Cerebellar cortex (tissue), 1 donor: ENCODE measurements around the gene TCHH.
"Not testable (repeated sequence)": the region's sequence is repeated elsewhere in the genome, so short reads cannot be mapped to it uniquely, and the experiment has no call there.

Experiments
- DNase-seq: peaks from one replicate; pipeline ENCODE4 v3.0.0-alpha.2; 2015; ENCODE audit warnings: low spot score

TCHH gene

DNA sequence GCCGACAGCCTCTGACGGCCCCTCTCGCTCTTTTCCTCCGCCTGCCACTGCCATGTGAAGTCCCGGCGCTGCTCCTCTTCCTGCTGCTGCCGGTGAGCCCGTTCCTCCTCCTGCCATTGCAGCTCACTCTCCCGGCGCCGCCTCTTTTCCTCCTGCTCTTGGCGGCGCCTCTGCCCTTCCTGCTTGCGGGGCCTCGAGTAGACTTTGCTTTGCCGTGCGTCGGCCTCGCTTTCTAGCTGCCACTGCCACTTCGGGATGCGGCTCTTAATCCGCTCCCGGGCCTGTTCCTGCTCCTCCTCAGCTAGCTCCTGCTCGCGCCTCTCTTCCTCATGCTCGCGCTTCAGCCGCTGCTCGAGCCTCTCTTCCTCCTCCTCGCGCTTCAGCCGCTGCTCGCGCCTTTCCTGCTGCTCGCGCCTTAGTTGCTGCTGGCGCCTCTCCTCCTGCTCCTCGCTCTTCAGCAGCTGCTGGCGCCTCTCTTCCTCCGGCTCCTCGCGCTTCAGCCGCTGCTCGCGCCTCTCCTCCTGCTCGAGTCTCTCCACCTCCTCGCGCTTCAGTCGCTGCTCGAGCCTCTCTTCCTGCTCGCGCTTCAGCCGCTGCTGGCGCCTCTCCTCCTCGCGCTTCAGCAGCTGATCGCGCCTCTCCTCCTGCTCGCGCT is 4.3 kb downstream of the TCHH start:
- peak; percentile 17 for DNase-seq

DNA sequence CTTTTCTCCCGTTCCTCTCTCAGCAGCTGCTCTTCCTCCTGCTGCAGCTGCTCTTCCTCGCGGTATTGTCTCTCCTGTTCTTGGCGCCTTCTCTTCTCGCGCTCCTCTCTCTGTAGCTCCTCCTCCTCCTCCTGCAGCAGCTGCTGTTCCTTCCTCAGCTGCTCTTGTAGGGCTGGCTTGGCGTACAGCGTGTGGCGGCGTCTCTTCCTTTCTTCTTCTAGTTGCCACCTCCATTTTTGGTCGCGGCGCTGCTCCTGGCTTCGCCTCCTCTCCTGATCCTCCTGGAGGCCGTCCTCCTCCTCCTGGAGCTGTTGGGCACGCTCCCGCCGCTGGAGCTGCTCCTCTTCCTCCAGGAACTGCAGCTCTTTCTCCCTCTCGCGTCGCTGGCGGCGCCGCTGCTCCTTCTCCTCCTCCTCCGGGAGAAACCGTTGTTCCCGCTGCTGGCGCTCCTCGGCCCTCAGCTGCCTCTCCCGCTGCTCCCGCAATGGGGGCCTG is 4.8 kb downstream of the TCHH start:
- DNase-seq: peak; percentile 9

GRCh38 chr1:152109998-152110294 is 5.3 kb downstream of the TCHH start:
- no peak for DNase-seq

GRCh38 chr1:152109231-152109997 is 5.8 kb downstream of the TCHH start:
- DNase-seq: no peak

DNA sequence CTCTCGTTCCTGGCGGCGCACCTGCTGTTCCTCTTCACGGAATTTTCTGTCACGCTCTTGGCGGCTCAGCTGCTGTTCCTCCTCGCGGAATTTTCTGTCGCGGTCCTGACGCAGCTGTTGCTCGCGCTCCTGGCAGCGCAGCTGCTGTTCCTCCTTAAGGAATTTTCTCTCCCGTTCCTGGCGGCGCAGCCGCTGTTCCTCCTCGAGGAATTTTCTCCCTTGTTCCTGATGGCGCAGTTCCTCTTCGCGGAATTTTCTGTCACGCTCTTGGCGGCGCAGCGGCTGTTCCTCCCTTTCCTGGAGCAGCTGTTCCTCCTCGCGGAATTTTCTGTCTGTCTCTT is 6.4 kb downstream of the TCHH start:
- no peak for DNase-seq

DNA sequence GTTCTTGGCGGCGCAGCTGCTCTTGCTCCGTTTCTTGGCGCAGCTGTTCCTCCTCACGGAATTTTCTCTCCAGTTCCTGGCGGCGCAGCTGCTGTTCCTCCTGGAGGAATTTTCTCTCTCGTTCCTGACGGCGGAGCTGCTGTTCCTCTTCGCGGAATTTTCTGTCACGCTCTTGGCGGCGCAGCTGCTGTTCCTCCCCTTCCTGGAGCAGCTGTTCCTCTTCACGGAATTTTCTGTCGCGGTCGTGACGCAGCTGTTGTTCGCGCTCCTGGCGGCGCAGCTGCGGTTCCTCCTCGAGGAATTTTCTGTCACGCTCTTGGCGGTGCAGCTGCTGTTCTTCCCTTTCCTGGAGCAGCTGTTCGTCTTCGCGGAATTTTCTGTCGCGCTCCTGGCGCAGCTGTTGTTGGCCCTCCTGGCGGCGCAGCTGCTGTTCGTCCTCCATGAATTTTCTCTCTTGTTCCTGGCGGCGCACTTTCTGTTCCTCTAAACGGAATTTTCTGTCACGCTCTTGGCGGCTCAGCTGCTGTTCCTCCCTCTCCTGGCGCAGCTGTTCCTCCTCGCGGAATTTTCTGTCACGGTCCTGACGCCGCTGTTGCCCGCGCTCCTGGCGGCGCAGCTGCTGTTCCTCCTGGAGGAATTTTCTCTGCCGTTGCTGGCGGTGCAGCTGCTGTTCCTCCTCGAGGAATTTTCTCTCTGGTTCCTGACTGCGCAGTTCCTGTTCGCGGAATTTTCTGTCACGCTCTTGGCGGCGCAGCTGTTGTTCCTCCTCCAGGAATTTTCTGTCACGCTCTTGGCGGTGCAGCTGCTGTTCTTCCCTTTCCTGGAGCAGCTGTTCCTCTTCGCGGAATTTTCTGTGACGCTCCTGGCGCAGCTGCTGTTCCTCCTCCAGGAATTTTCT is 7.0 kb downstream of the TCHH start:
- DNase-seq: no peak

DNA sequence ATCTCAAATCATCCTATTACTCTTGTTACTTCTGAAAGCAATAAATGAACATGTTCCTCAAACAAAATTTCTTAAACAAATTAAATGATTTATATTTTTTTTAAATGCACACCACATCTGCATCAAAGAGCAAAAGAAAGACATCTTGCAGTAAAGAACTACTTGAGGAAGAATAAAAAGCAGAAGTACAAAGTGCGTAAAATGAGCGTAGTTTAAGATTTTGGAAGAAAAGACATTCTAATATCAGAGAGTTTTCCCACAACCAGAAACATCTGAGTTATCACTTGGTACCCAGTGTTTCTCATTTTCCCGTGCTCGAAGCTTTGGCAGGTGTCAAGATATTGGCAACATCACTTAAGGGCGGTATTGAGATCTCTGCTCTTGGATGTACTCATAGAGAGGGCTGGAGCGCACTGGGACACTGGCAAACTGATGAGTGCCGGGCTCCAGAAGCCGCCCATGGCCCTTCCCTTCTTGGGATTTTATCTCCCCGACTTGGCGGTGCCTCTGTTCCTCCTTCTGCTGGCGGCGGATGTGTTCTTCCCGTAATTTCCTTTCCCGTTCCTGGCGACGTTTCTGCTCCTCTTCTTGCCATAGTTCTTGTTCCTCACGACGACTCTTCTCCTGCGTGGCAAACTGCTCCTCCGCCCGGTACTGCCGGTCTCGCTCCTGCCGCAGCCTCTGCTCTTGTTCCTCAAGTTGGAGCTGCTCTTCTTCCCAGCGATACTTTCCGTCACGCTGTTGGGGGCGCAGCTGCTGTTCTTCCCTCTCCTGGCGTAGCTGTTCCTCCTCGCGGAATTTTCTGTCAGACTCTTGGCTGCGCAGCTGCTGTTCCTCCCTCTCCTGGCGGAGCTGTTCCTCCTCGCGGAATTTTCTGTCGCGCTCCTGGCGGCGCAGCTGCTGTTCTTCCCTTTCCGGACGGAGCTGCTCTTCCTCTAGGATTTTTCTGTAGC is 7.9 kb downstream of the TCHH start:
- peak; percentile 6 for DNase-seq

DNA sequence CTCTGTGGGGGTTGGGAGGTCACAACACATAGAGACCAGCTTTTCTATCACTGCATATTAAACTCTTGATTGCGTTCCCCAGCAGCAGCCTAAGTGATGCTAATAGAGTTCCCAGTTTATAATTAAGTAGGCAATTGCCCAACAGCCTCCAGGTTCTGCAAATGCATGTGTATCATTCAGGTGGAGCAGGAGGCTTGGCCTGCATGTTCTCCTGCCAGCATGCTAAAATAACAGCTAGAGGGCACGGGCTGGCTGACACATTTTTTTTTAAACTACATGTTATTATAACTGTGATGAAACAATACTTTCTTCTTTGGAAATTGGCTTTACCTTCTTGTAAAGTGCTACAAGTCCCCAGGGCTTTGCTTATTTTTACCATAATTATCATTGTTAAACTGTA is 10.4 kb downstream of the TCHH start:
- no peak for DNase-seq

DNA sequence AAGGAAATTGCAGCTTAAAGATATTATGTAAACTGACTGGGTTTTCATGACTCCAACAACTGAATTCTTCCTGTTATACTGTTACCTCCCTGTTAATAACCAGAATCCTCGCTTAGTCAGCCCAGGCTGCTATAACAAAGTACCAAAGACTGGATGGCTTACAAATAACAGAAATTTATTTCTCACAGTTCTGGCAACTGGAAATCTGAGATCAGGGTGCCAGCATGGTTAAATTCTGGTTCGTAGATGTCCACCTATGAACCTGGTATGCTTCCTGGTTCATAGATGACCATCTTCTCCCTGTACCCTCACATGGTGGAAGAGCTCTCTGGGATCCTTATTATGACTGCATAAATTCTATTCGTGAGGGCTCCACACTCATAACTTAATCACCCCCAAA is 18.3 kb downstream of the TCHH start:
- DNase-seq: no peak

DNA sequence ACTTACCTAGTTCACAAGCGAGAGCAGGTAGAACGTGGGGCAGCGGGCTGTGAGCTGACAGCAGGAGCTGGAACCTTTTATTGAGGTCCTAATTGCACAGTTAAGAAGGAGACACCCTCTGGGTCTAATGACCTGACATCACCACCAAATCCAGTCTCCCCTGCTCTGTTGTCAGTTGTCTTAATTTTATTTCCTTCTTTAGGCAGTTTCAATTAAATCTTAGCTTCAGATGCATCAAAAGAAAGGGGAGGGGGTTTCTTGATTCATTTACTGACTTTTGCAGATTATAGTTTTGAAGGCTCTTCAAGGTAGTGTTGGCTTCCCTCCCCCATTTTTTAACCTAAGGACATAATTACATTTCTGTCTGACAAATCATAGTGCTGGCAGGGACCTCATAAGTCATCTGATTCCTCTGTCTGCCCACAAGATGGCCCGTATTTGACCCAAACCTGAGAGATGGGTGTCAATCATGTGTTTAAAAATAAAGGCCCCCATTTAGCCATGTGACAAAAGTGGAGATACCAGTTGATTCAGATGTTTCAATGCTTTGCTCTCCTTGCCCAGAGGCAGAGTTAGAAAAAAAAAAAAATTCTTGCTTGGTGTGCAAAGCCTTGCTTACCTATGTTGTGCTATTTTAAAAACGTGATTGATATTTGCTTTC is 26.1 kb downstream of the TCHH start, which contains the start of gene TCHHL1:
Gene TCHHL1 (minus strand): TSS at position 51 of the 661 bp plus-strand sequence. CDS start 921 bp downstream, outside the sequence.
- no peak for DNase-seq

DNA sequence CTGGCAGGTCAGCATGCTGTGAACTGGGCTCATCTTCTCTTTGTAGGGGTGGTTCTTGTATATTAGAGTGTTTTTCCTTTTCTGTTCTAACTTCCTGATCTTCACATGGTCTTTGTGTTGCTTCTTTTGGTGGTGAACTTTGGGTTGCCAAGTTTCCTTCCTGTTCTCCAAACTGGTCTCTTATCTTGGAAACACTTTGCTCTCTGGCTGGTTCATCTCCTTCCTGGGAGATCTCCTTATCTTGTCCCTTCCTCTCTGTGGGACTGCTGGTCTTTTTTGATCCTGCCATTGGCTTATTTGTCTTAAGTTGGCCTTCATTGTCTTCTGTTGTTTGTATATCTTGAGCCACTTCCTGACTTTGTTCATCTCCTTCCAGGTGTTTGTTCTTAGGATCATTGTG is 28.5 kb downstream of the TCHH start:
- no peak for DNase-seq

DNA sequence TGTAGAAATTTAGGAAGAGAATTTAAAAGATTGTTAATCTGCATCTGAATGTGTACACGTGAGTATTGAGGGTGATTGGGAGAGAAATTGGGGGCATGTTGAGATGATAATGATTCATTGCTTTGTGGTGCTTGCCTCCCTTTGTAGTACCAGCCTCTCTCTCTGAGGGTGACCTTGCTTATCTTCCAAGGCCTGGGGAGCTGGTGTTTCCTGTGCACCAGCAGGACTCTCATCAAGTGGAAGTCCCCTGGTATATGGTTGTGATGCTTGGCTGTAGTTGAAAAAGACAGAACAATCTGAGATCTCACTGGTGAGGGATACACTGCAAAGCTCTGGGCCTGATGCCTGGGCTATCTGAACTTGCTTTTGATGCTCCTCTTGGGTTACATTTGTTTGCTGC is 30.4 kb downstream of the TCHH start:
- DNase-seq: no peak

DNA sequence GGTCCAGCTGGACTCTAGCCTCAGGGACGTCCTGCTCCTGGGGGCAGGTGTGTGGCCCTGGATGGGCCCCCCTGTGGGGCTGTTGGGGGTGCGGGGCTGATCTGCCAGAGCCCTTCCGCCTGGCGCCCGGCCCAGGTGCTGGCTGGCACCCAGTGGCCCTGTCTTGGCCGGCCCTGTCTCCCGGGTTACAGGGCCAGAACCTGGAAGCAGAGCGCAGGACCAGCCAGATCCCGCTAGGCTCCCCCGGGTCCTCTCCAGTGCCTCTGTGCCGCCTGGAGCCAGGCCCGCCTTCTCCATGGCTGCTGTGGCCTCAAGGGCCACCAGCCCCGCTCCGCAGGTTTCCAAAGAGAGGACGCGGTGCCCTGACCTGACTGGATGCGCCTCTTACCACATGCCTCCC is 34.2 kb downstream of the TCHH start:
- not testable (repeated sequence) for DNase-seq

DNA sequence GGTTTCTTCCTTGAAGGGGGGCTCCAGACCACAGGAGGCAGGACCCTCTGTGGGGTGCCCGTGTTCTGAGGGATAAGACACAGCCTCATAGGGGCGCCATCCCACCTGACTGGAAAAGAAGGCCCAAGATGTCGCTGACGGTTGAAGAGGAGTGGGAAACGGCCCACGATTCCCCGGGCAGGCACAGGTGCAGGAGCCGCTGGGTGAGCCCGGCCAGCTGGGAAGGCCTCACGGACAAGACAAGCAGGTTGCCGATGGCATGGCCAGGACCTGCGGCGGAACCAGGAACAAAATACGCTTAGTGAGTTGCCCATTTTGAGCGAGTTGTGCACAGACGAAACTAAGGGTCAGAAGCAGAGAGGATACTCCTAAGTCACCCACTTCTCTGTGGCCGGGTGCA is 34.8 kb downstream of the TCHH start:
- not testable (repeated sequence) for DNase-seq

- no peak for DNase-seq
These were observed 36.3 kb downstream of the TCHH start for GRCh38 chr1:152078831-152079441.

GRCh38 chr1:152072311-152072710 is 42.9 kb downstream of the TCHH start:
- DNase-seq: no peak

- DNase-seq: no peak
These were observed 44.1 kb downstream of the TCHH start for GRCh38 chr1:152071123-152071522.

DNA sequence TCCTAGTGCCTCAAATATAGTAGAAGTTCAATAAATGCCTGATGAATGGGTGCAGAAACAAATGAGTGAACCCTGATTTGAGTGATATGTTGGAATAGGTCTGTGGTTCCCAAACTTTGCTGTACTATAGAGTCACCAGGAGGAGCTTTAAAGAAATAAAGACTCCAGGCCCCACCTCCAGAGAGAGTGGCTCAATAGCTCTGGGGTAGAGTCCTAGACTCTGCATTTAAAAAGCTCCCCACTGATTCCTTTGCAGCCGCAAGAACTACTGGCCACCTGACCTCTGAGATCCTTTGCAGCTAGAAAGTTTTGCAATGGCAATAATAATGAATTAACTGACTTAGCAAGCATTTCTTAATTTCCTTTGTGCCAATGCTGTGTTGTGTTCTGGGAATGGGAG is 47.3 kb downstream of the TCHH start:
- no peak for DNase-seq

GRCh38 chr1:152067150-152067549 is 48.1 kb downstream of the TCHH start:
- no peak for DNase-seq

DNA sequence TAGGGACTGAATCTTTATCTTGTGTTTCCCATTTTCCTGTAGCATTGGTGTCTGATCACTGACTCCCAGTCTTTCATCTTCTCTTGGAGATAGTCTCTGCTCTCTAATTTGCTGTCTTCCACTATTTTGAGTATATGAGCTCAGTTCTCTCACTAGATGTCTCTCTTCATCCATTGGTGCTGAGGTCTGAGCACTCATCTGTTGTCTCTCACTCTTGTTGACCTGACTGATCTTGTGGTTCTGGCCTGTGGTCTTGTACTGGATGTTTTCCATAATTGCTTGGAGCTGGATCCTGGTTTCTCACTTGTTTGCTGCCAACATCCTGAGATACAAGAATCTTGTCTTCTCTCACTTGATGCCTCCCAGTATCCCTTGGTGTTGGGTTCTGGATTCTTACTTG is 53.3 kb downstream of the TCHH start:
- no peak for DNase-seq
